ENCODE data around the gene RBM4.

Gene RBM4

DNA sequence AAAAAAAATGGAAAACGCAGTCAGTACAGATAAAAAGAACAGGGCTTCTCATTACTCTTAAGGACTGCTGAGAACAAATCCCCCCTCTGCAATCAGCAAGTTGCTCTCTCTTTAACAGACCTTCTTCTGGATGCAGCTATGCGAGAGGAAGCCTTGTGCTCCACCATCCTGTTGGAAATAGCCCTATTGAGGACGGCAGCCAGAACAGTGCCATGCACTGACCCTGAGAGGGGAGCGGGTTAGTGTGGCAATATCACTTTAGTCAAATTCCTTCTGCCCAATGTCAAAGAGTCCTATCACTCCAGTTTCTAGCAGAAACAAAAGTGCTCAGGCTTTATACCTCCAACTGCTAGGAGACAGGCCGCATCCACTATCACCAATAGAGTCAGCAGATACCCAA is 32.3 kb downstream of the RBM4 start:
- no peak for TF ChIP-seq FOXP2 (optimal IDR thresholded peaks at IDR 0.05; ENCODE audit: borderline replicate concordance, extremely low read depth, extremely low read length, insufficient read depth)
- TF ChIP-seq SIN3A (IDR thresholded peaks at IDR 0.05; ENCODE audit: borderline replicate concordance, insufficient read depth, low read length) = no peak
- TF ChIP-seq, protein P1, sequence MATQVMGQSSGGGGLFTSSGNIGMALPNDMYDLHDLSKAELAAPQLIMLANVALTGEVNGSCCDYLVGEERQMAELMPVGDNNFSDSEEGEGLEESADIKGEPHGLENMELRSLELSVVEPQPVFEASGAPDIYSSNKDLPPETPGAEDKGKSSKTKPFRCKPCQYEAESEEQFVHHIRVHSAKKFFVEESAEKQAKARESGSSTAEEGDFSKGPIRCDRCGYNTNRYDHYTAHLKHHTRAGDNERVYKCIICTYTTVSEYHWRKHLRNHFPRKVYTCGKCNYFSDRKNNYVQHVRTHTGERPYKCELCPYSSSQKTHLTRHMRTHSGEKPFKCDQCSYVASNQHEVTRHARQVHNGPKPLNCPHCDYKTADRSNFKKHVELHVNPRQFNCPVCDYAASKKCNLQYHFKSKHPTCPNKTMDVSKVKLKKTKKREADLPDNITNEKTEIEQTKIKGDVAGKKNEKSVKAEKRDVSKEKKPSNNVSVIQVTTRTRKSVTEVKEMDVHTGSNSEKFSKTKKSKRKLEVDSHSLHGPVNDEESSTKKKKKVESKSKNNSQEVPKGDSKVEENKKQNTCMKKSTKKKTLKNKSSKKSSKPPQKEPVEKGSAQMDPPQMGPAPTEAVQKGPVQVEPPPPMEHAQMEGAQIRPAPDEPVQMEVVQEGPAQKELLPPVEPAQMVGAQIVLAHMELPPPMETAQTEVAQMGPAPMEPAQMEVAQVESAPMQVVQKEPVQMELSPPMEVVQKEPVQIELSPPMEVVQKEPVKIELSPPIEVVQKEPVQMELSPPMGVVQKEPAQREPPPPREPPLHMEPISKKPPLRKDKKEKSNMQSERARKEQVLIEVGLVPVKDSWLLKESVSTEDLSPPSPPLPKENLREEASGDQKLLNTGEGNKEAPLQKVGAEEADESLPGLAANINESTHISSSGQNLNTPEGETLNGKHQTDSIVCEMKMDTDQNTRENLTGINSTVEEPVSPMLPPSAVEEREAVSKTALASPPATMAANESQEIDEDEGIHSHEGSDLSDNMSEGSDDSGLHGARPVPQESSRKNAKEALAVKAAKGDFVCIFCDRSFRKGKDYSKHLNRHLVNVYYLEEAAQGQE (IDR thresholded peaks at IDR 0.05; ENCODE audit: insufficient read depth in 1 of 2, low read depth in 2 of 2, low read length in 2 of 2) = no peak
- TF ChIP-seq POLR2AphosphoS5 (IDR thresholded peaks at IDR 0.05; ENCODE audit: low read depth, low read length) = no peak
- TF ChIP-seq TAF1 (IDR thresholded peaks at IDR 0.05; ENCODE audit: borderline replicate concordance, insufficient read depth, low read length) = no peak

DNA sequence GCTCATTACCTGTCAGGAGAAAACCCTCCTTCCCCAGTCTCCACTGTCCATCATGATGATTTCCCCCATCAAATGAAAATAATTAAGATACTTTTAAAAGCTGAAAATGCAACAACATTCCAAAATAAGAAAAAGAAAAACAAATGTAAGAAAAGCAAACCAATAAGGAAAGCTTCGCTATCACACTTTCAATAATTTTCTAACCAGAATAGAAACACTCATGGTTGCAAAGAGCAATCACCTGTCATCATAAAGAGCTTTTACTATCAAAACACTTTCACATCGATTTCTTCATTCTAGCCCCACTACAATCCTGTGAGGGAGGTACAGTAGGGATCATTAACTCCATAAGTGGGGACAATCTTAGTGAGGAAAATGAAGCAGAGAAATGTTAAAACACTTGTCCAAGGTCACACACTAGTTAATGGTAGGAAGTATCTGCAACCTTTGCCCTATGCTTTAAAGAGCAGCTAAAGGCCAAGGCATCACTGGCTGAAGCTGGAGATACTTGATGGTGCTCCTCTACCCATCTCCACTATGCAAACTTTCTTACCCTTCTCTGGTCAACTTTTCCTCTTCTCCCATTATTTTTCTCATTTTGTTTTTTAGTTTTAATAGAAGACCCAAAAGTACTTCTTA is 36.6 kb downstream of the RBM4 start:
- TF ChIP-seq TAF1 (IDR thresholded peaks at IDR 0.05; ENCODE audit: borderline replicate concordance, insufficient read depth, low read length) (no peak), FOXP2 (optimal IDR thresholded peaks at IDR 0.05; ENCODE audit: borderline replicate concordance, extremely low read depth, extremely low read length, insufficient read depth) (no peak), SIN3A (IDR thresholded peaks at IDR 0.05; ENCODE audit: borderline replicate concordance, insufficient read depth, low read length) (no peak), POLR2AphosphoS5 (IDR thresholded peaks at IDR 0.05; ENCODE audit: low read depth, low read length) (no peak)
- TF ChIP-seq, protein P1 (IDR thresholded peaks at IDR 0.05; ENCODE audit: insufficient read depth in 1 of 2, low read depth in 2 of 2, low read length in 2 of 2) = no peak

DNA sequence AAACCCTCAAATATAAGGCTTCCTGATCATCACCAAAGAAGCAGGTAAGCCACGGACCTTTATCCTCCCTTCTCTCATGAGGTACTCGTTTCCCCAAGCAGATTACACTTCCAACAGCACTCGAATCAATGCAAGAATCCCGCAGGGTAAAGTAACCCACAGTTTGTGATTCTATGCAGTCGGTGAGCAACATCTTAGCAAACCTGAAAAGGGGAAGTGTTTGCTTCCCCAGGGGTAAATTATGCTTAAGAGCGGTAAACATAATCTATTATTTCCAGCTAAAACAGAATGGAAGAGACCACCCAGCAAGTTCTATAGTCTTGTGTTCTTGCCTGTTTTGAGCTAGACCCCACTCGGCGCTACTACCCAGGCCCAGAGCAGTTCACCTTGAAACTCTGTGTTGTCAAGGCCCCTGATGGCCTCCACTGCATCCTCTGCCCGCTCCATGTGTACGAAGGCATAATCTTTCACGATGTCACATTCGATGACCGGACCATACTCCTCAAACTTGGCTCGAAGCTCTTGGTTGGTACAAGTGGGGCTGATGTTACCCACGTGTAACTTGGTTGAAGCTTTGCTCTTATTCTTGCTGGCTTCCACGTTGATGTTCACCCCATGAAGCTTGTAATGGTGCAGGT is 37.9 kb downstream of the RBM4 start:
- TF ChIP-seq, protein P1 (IDR thresholded peaks at IDR 0.05; ENCODE audit: insufficient read depth in 1 of 2, low read depth in 2 of 2, low read length in 2 of 2) = no peak
- no peak for TF ChIP-seq POLR2AphosphoS5 (IDR thresholded peaks at IDR 0.05; ENCODE audit: low read depth, low read length)
- TF ChIP-seq SIN3A (IDR thresholded peaks at IDR 0.05; ENCODE audit: borderline replicate concordance, insufficient read depth, low read length) = no peak
- TF ChIP-seq TAF1 (IDR thresholded peaks at IDR 0.05; ENCODE audit: borderline replicate concordance, insufficient read depth, low read length) = no peak
- no peak for TF ChIP-seq FOXP2 (optimal IDR thresholded peaks at IDR 0.05; ENCODE audit: borderline replicate concordance, extremely low read depth, extremely low read length, insufficient read depth)

DNA sequence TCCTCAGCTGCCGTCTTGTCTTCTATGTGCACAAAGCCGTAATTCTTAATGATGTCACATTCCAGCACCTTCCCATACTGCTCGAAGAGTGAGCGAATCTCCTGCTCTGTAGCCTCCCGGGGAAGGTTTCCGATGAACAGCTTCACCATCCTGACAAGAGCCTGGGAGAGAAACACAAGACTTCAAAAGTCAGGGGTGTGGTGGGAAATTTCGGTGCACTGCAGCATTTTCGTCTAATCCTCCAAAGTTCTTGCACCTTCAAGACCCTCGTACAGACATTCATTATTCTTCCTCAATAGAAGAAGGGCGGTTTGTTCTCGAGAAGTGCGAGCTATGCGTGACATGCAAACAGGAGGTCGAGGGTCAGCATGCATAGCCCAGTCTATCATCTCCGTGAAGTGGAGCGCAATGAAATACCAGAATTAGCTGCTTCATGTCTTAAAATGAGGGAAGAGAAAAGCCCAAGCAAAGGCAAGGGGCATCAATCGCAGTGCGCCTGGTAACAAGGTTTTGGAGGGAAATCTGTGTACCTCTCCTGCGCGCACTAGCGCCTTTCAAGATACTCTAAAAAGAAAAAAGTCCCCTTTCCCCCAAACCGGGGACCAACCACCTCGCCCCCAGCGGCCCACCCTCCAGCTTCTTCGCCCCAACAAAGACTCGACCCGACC is 38.6 kb downstream of the RBM4 start:
- no peak for TF ChIP-seq FOXP2 (optimal IDR thresholded peaks at IDR 0.05; ENCODE audit: borderline replicate concordance, extremely low read depth, extremely low read length, insufficient read depth)
- TF ChIP-seq POLR2AphosphoS5 (IDR thresholded peaks at IDR 0.05; ENCODE audit: low read depth, low read length) = no peak
- TF ChIP-seq SIN3A (IDR thresholded peaks at IDR 0.05; ENCODE audit: borderline replicate concordance, insufficient read depth, low read length) = no peak
- TF ChIP-seq, protein P1 (IDR thresholded peaks at IDR 0.05; ENCODE audit: insufficient read depth in 1 of 2, low read depth in 2 of 2, low read length in 2 of 2) = no peak
- TF ChIP-seq TAF1 (IDR thresholded peaks at IDR 0.05; ENCODE audit: borderline replicate concordance, insufficient read depth, low read length) = no peak

Measured in PFSK-1 (cell line).